Stimulated activated naive CD4-positive, alpha-beta T cell treated with Interleukin-2 at 50 U/mL for 16 hours (primary cell): ENCODE data around the gene NFIA.

Experiments
- DNase-seq: peaks from one replicate; lab custom pipeline; 2025; lab: John Stamatoyannopoulos, UW

Gene NFIA

DNA sequence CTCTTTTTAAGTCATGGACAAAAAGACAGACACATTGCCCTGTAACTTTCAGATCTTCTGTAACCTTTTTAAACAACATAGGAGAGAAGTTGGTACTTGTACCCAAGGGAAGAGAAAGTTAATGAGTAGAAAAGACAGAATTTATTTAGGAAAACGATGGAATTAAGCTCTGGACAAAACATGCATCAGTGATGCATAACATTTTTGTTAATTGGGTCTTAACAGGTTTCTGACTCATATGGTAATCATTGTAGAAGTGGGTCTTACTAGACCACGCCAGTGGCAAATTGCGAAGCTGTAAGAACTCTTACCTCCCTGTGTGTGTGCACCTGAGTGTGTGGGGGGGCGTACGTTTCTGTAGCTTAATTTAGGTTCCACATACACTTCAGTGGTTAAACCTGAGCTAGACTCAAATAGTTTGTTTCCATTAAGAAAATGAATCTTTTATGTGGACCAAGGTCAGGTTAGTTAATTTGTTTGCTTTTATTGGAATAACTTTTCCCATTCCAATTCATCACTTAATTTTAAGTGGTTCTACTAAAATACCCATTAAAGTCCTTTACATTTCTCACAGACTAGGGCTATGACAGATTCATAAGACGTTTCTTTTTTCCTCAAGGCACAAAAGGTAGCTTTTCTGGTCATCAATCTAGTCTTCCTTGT is 48.1 kb downstream of the NFIA start:
- no peak for DNase-seq

DNA sequence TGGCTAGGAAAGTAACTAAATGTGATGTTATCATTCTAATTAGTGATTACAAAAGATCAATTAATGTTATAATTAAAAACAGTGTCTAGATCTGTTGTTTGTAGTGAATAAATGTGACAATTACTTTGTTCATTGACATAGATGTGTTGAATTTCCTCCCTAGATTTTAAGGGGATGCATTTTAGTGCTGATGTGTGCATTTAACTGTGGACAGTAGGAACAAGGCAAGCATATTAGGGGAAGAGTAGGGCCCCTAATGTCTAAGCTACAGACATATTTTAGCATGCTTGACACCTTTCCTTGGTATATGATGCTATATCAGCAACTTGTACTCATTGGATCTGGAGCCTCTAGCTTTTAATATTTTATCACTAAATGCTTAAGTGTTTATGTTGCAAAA is 48.9 kb downstream of the NFIA start:
- no peak for DNase-seq

GRCh38 chr1:61131716-61132115 is 49.4 kb downstream of the NFIA start:
- DNase-seq, result no peak

- DNase-seq, result no peak
These were observed 49.8 kb downstream of the NFIA start for GRCh38 chr1:61132176-61132638.

DNA sequence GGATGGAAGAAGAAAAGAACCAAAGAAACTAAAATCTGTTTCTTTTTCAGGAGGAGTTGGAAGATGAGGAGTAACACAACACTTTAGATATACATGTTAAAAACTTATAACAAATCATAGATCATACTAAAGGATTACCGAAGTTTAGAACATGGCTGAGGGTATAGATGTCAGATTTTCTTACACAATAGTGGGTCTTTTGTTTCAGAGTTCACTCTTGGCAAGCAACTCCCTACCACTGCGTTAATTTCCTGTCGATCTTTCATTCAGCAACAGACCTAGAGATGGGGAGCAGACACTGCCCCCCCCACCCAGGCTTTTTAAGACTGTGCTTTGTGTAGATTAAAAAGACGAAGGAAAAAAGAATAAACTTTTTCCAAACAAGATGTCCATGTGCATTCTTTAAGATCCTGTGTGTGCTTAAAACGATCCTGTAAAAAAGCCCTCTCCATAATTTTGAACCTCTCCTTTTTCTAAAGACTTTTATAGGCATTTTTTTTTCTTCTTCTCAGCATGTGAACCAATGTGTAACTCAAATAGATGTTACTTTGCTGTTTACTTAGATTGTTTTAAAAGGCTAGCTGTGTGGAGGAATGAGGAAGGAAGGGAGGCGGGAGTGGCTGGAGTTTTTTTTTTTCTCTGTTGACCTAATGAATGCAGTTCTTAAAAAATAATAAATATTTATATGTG is 50.4 kb downstream of the NFIA start:
- no peak for DNase-seq

- DNase-seq, result no peak
These were observed 51.1 kb downstream of the NFIA start for GRCh38 chr1:61133335-61134019.

DNA sequence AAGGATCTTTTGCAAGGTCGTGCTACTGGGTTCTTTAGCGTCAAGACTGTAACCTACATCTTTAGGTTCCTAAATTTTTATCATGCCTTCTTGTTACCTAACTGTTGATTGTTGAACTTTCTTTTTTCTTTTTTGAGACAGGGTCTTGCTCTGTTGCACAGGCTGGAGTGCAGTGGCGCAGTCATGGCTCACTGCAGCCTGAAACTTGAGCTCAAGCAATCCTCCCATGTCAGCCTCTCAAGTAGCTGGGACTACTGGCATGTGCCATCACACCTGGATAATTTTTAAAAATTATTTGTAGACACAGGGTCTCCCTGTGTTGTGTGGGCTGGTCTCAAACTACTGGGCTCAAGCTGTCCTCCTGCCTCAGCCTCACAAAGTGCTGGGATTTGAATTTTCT is 52.9 kb downstream of the NFIA start:
- no peak for DNase-seq

DNA sequence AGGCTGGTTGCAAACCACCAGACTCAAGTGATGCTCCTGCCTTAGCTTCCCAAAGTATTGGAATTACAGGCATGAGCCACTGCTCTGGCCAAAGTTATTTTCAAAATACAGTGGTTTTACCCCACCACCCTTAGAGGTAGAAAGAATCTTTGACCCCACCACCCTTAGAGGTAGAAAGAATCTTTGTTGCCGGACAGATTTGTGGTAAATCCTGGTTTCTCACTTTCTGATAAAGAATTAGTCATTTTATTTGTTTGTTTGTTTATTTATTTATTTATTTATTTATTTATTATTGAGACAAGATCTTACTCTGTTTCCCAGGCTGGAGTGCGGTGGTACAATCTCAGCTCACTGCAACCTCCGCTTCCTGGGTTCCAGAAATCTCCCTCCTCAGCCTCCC is 55.9 kb downstream of the NFIA start:
- no peak for DNase-seq

DNA sequence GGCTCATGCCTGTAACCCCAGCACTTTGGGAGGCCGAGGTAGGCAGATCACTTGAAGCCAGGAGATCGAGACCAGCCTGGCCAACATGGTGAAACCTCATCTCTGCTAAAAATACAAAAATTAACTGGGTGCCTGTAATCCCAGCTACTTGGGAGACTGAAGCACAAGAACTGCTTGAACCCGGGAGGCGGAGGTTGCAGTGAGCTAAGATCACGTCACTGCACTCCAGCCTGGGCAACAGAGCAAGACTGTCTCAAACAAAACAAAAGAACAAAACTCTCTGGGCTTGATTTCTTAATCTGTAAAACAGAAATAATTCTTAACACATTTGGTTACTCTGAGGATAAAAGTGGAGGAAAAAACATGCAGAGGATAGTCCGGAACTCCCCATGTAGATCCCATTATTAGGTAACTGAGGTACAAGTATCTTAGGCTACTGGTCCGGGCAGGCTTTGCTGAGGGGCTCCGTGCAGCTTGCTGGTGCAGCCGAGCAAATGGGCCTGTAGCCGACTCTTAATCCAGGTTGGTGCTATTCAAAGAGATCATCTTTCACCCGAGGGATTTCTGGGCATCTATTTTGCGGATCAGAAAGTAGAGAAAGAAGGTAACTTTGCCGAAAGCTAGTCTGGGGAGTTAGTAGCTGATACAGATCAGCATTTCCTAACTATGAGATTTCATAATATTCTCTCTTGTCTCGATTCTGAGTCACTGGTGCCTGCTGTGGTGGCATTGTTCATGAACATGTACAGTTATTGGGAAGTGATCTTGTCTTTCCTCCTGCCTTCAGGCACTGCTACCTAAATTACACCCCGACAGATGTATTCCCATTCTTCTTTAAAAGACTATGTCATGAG is 56.8 kb downstream of the NFIA start:
- DNase-seq, result no peak

GRCh38 chr1:61139775-61140549 is 57.6 kb downstream of the NFIA start:
- DNase-seq, result no peak

- no peak for DNase-seq
These were observed 58.4 kb downstream of the NFIA start for GRCh38 chr1:61140778-61141177.

- DNase-seq, result no peak
These were observed 59.1 kb downstream of the NFIA start for GRCh38 chr1:61141288-61142042.

DNA sequence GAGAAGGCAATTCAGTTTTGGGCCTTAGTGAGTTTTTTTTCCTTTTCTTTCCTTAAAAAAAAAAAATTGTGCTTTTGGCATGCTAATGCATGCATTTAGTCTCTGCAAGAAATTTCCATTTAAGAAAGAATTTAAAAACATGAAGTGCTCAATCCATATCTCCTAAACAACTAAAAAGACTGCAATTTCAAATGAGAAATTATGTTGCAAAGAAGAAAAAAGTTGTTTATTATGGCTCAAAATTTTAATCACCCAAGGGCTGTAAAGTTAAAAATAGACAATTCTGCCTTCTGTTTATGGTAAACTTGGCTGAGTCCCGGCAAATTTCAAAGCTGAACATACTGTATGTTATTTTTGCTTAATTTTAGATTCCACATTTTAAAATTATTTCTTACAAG is 59.7 kb downstream of the NFIA start:
- DNase-seq, result no peak

- DNase-seq, result no peak
These were observed 60.6 kb downstream of the NFIA start for GRCh38 chr1:61142726-61143500.

- DNase-seq, result no peak
These were observed 61.6 kb downstream of the NFIA start for GRCh38 chr1:61143821-61144424.

DNA sequence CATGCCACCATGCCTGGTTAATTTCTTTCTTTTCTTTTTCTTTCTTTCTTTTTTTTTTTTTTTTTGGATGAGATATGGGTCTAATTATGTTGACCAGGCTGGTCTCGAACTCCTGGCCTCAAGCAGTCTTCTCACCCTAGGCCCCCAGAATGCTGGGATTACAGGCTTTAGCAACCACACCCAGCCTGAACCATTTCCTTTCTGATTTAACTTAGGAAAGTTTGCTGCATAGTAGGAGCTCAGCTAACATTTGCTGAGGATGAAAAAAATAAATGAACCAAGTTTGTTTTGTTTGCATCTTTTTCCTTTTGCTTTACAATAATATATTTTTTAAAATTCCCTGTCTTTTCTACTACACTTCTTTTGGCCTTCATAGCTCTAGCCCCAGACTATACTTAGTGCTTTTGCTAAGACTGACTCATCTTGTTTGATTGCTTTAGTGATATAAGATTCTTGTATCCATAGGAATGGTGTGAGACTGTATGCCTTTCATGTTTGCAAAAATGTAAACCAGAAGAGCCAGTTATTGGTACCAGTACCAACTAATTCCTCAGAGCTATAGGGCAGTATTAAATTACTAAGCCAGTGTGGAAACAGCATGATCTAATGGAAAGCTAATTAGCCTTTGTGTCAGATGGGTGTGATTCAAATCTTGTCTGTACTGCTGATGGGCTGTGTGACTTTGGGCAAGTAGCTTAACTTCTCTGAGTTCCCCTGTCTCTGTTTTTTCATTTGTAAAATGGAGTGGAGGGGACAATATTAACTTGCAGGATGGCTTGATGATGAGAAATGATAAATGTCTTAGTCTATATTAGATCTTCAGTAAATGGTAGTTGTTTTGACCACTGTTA is 66.9 kb downstream of the NFIA start:
- no peak for DNase-seq

GRCh38 chr1:61151565-61151964 is 69.2 kb downstream of the NFIA start:
- DNase-seq, result no peak

- no peak for DNase-seq
These were observed 69.7 kb downstream of the NFIA start for GRCh38 chr1:61152066-61152465.
